ENCODE data around the gene NMNAT2. TPM values are rescaled to one million over a fixed set of nuclear protein-coding genes. Genes with fewer than 3 reads are reported as not detected.

Gene NMNAT2
- total RNA-seq, 1 experiment from 2014 or later: 11.4 TPM

DNA sequence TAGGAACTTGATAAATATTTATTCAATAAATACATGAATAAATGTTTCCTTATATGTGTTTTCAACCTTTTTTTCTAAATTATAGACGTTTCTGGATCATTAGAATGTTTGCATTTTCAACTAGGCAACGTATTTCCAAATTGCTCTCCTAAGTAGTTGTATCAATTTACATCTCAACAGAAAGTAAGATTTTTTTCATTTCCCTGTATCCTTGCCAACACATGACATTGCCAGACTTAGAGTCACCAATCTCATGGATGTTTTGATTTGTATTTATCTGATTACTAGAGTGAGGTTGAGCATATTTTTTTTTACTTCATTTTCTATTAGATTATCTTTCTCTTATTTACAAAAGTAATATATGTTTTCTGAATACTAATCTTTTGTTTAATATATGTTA, 31.9 kb upstream of the NMNAT2 start:
- Histone ChIP-seq H3K27ac (ENCODE audit: insufficient read length, low read depth, low read length) (no peak overlapping the region), H3K9me3 (ENCODE audit: control insufficient read depth, low read depth, low read length) (no peaks in the 10 kb centered on the region), H3K9ac (ENCODE audit: extremely low read depth, insufficient read length, low read length) (no peak overlapping the region), H2BK20ac (ENCODE audit: low read depth, low read length, poor library complexity, severe bottlenecking) (no peak overlapping the region), H3T11ph (ENCODE audit: low read length) (no peak overlapping the region), H2BK15ac (ENCODE audit: low read depth, low read length) (no peak overlapping the region), H3K23me2 (ENCODE audit: insufficient read length, low read depth, low read length, poor library complexity, severe bottlenecking) (no peaks in the 10 kb centered on the region), H3K14ac (ENCODE audit: insufficient read depth, low read length) (no peak overlapping the region), H3K4me2 (ENCODE audit: insufficient read depth, insufficient read length, low read length) (no peak overlapping the region), H3K79me1 (ENCODE audit: insufficient read depth, low read depth, low read length, poor library complexity, severe bottlenecking) (no peaks in the 10 kb centered on the region), H2BK12ac (ENCODE audit: insufficient read length, low read depth, low read length) (no peak overlapping the region), H4K5ac (ENCODE audit: insufficient read length, low read depth, low read length) (no peak overlapping the region), H3K79me2 (ENCODE audit: insufficient read depth, low read length) (no peaks in the 10 kb centered on the region), H3K27me3 (ENCODE audit: insufficient read depth, low read length) (no peaks in the 10 kb centered on the region), H3K4ac (ENCODE audit: low read depth, low read length) (no peak overlapping the region), H3K4me1 (ENCODE audit: insufficient read depth, low read length) (no peaks in the 10 kb centered on the region), H2BK120ac (ENCODE audit: low read depth, low read length, poor library complexity, severe bottlenecking) (no peak overlapping the region), H4K91ac (ENCODE audit: insufficient read length, low read depth, low read length) (no peak overlapping the region), H2BK5ac (ENCODE audit: insufficient read length, low read length) (no peak overlapping the region), H3K18ac (ENCODE audit: insufficient read length, low read depth, low read length) (no peak overlapping the region), H2AFZ (ENCODE audit: low read length) (no peak overlapping the region), H3K23ac (ENCODE audit: insufficient read length, low read depth, low read length) (no peak overlapping the region), H4K8ac (replicated peaks; ENCODE audit: insufficient read length, low read depth, low read length) (no peak overlapping the region), H2AK5ac (ENCODE audit: insufficient read length, low read length) (no peak overlapping the region), H4K20me1 (ENCODE audit: control insufficient read depth, insufficient read depth, insufficient read length) (no peaks in the 10 kb centered on the region), H3K56ac (ENCODE audit: insufficient read length, low read depth, low read length) (no peak overlapping the region)
- no CpG with 5 or more reads among the region's 2 CpGs for WGBS (ENCODE audit: extremely low coverage, insufficient read length, low lambda C conversion rate)
- Mint-ChIP-seq H3K27me3 (ENCODE audit: low read depth) (no peaks in the 10 kb centered on the region; the same call in 1 of the 2 replicates), H3K36me3 (ENCODE audit: insufficient read depth in 1 of 3, low read depth in 3 of 3) (no peaks in the 10 kb centered on the region), H3K9me3 (no peaks in the 10 kb centered on the region), H3K4me3 (no peak overlapping the region), H3K4me1 (0 out of 4 replicates have a peak, but pooled peaks cover 0 to 3% of the 10 kb centered on the region in 2 experiments), H3K27ac (no peak overlapping the region)
- DNase-seq: no peak
- TF ChIP-seq, protein P1, sequence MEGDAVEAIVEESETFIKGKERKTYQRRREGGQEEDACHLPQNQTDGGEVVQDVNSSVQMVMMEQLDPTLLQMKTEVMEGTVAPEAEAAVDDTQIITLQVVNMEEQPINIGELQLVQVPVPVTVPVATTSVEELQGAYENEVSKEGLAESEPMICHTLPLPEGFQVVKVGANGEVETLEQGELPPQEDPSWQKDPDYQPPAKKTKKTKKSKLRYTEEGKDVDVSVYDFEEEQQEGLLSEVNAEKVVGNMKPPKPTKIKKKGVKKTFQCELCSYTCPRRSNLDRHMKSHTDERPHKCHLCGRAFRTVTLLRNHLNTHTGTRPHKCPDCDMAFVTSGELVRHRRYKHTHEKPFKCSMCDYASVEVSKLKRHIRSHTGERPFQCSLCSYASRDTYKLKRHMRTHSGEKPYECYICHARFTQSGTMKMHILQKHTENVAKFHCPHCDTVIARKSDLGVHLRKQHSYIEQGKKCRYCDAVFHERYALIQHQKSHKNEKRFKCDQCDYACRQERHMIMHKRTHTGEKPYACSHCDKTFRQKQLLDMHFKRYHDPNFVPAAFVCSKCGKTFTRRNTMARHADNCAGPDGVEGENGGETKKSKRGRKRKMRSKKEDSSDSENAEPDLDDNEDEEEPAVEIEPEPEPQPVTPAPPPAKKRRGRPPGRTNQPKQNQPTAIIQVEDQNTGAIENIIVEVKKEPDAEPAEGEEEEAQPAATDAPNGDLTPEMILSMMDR (conservative IDR thresholded peaks at IDR 0.05): no peak
